Measurements from ENCODE around the gene SDCCAG8. TPM values are rescaled to one million over a fixed set of nuclear protein-coding genes. Genes with fewer than 3 reads are reported as not detected.

The SDCCAG8 gene
- total RNA-seq, 2 donors from 2014 or later = 18.4 to 18.8 TPM

GRCh38 chr1:243394066-243394465, 138.2 kb downstream of the SDCCAG8 start:
- Histone ChIP-seq H3K27ac (no peak overlapping the region), H3K9ac (ENCODE audit: low read depth in 2 of 2, low read length in 2 of 2) (no peak overlapping the region)

DNA sequence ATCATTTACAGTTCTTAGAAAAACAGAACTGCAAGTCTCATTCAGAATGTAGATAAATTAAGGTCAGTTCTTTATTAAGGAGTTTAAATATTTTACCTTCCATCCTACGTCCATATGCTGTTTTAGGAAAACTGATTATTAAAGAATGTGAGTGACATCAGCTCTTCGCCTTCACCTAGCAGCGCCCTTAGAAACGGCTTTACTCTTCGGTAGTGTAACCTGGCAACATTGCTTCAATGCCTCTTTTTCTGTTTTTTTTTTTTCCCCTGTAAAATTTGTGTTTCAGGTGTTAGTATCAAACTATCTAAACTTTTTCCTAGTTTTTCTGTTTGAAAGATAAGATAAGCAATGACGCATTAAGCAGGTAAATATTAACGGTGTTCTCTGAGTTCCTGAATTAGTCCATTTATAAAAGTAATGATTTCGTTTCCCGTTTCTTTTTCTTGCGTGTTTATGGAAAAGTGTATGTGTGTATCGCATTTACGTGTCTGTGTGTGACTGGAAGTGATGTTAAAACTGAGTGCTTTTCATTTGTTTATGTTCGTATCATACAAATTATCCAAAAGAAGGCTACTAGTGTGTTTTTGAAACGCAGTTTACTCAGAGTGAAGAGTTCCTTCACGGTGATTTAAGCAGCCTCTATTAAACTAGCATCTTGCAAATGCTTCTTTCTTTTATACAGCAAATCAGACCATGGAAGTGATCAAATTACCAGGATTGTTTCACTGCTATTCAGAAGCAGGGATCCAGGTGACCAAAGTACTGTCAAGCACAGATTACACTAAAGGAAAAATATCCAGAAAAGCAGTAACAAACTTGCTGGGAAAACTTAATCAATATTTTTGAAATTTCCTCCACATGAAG, 139.0 kb downstream of the SDCCAG8 start:
- H3K4me3 ChIP-seq = no peak overlapping the region
- no peaks in the 10 kb centered on the region for H3K4me1 ChIP-seq
- no peaks in the 10 kb centered on the region for H3K9me3 ChIP-seq
- no peak for DNase-seq
- TF ChIP-seq CTCF (IDR thresholded peaks at IDR 0.05) = no peak
- H3K27ac ChIP-seq = no peak overlapping the region
- no peaks in the 10 kb centered on the region for H3K27me3 ChIP-seq
- intact Hi-C loops (cut with DNase I) = no loop called here
- no peaks in the 10 kb centered on the region for H3K36me3 ChIP-seq
- H3K9ac ChIP-seq (ENCODE audit: low read depth in 2 of 2, low read length in 2 of 2) = no peak overlapping the region

More at GRCh38 chr1:243394066-243394465, 138.2 kb downstream of the SDCCAG8 start:
- DNase-seq = no peak
- no peaks in the 10 kb centered on the region for H3K27me3 ChIP-seq
- H3K4me3 ChIP-seq = no peak overlapping the region
- intact Hi-C loops (cut with DNase I) = no loop called here
- TF ChIP-seq CTCF (IDR thresholded peaks at IDR 0.05) = no peak
- H3K9me3 ChIP-seq = no peaks in the 10 kb centered on the region
- no peaks in the 10 kb centered on the region for H3K4me1 ChIP-seq
- no peaks in the 10 kb centered on the region for H3K36me3 ChIP-seq

DNA sequence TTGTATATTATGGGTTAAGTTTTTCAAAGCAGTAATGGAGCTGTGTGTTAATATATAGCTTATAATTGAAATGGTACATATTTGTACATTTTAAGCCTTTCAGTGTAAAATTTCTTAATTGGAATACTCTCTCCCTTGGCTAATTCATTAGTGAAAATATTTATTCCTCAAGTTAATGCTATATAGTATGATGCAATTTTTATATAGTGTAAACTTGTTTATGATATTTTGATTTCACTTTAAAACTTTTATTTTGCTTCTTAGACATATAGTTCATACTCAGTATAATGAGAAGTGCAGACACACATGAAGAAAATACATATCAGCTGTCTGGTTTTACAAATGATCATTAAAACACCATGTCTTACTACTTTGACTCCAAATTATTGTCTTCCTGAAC, 140.6 kb downstream of the SDCCAG8 start:
- intact Hi-C loops (cut with DNase I) = no loop called here
- H3K9me3 ChIP-seq = no peaks in the 10 kb centered on the region
- H3K4me3 ChIP-seq = no peak overlapping the region
- no peak for DNase-seq
- H3K4me1 ChIP-seq = no peaks in the 10 kb centered on the region
- H3K27me3 ChIP-seq = no peaks in the 10 kb centered on the region
- no peak overlapping the region for H3K9ac ChIP-seq (ENCODE audit: low read depth in 2 of 2, low read length in 2 of 2)
- no peak for TF ChIP-seq CTCF (IDR thresholded peaks at IDR 0.05)
- H3K27ac ChIP-seq = no peak overlapping the region
- no peaks in the 10 kb centered on the region for H3K36me3 ChIP-seq

DNA sequence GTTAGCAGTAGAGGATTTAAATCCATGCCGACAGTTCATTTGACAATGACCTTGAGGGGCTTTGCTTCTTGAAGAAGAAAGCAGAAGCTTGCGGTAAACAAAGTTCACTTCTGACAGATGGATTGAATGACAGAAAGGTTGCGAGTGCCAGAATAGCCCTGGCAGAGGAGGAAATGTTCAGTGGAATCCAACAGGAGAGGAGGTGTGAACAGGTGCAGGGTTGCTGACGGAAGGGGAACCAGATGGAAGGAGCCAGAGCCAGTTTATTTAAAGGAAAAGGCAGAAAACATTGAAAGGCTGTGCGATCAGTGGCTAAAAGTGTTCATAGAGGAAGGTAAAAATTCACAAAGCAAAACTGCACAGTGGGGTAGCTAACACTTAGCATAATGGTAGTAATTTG, 141.0 kb downstream of the SDCCAG8 start:
- Histone ChIP-seq H3K36me3 (no peaks in the 10 kb centered on the region), H3K27me3 (no peaks in the 10 kb centered on the region), H3K4me3 (no peak overlapping the region), H3K27ac (no peak overlapping the region), H3K4me1 (no peaks in the 10 kb centered on the region), H3K9ac (ENCODE audit: low read depth in 2 of 2, low read length in 2 of 2) (no peak overlapping the region), H3K9me3 (no peaks in the 10 kb centered on the region)
- no peak for TF ChIP-seq CTCF (IDR thresholded peaks at IDR 0.05)
- intact Hi-C loops (cut with DNase I) = no loop called here
- DNase-seq = no peak

GRCh38 chr1:243397613-243398321, 141.9 kb downstream of the SDCCAG8 start:
- DNase-seq = no peak
- H3K27ac ChIP-seq = no peak overlapping the region
- H3K36me3 ChIP-seq = no peaks in the 10 kb centered on the region
- no peaks in the 10 kb centered on the region for H3K9me3 ChIP-seq
- H3K4me3 ChIP-seq = no peak overlapping the region
- H3K27me3 ChIP-seq = no peaks in the 10 kb centered on the region
- H3K4me1 ChIP-seq = no peaks in the 10 kb centered on the region
- no peak for TF ChIP-seq CTCF (IDR thresholded peaks at IDR 0.05)
- H3K9ac ChIP-seq (ENCODE audit: low read depth in 2 of 2, low read length in 2 of 2) = no peak overlapping the region
- intact Hi-C loops (cut with DNase I) = no loop called here
